GM15510 (cell line): ENCODE results near the gene PKN1.

Experiments used
- POLR2A ChIP-seq: IDR thresholded peaks from 3 replicates; pipeline ENCODE4 v1.6.1; 2011; ENCODE audit warnings: borderline replicate concordance; ENCODE audit not compliant: insufficient read length; ENCODE audit errors: extremely low read depth

PKN1 gene

GRCh38 chr19:14405380-14405757 is 27.7 kb upstream of the PKN1 start:
- TF ChIP-seq POLR2A = no peak

GRCh38 chr19:14405758-14406644 is 27.1 kb upstream of the PKN1 start:
- peak; percentile 34 for TF ChIP-seq POLR2A

GRCh38 chr19:14406645-14407401 is 26.3 kb upstream of the PKN1 start:
- no peak for TF ChIP-seq POLR2A

GRCh38 chr19:14407605-14408484 is 25.3 kb upstream of the PKN1 start:
- TF ChIP-seq POLR2A = peak; percentile 44

GRCh38 chr19:14408491-14409145 is 24.5 kb upstream of the PKN1 start:
- TF ChIP-seq POLR2A = no peak

GRCh38 chr19:14409146-14410023 is 23.7 kb upstream of the PKN1 start:
- no peak for TF ChIP-seq POLR2A

GRCh38 chr19:14410091-14411051 is 22.7 kb upstream of the PKN1 start:
- TF ChIP-seq POLR2A = peak; percentile 11

- no peak for TF ChIP-seq POLR2A
Measured at GRCh38 chr19:14411161-14411937, 21.8 kb upstream of the PKN1 start.

- no peak for TF ChIP-seq POLR2A
Measured at GRCh38 chr19:14411938-14412245, 21.2 kb upstream of the PKN1 start.

- TF ChIP-seq POLR2A = no peak
Measured at GRCh38 chr19:14412324-14412995, 20.6 kb upstream of the PKN1 start.

- no peak for TF ChIP-seq POLR2A
Measured at GRCh38 chr19:14412996-14413692, 20.0 kb upstream of the PKN1 start.
